H9 (cell line): ENCODE measurements around the gene COL27A1. TPM values are rescaled to one million over a fixed set of nuclear protein-coding genes. Genes with fewer than 3 reads are reported as not detected.

Experiments
- DNase-seq: peaks from one replicate; pipeline ENCODE4 v3.0.0-alpha.2; 2017
- H2AFZ ChIP-seq: one replicate; pipeline ENCODE4 v1.6.1; 2013; ENCODE audit warnings: mild to moderate bottlenecking, low read length, control low read depth, moderate library complexity
- H2AK5ac ChIP-seq: 2 replicates; pipeline ENCODE4 v1.6.1; 2013; ENCODE audit warnings: low read length, control low read depth, mixed read lengths; ENCODE audit not compliant: insufficient read length
- H2BK120ac ChIP-seq: one replicate; pipeline ENCODE4 v1.6.1; 2013; ENCODE audit warnings: low read depth, mild to moderate bottlenecking, low read length, control low read depth, inconsistent platforms; ENCODE audit not compliant: poor library complexity, severe bottlenecking
- H2BK12ac ChIP-seq: 2 replicates; pipeline ENCODE4 v1.6.1; 2013; ENCODE audit warnings: low read length, control low read depth, mixed read lengths, low read depth; ENCODE audit not compliant: insufficient read length
- H2BK15ac ChIP-seq: 2 replicates; pipeline ENCODE4 v1.6.1; 2013; ENCODE audit warnings: low read depth, low read length, control low read depth
- H2BK20ac ChIP-seq: one replicate; pipeline ENCODE4 v1.6.1; 2013; ENCODE audit warnings: low read depth, mild to moderate bottlenecking, low read length, control low read depth, inconsistent platforms; ENCODE audit not compliant: poor library complexity, severe bottlenecking
- H2BK5ac ChIP-seq: 2 replicates; pipeline ENCODE4 v1.6.1; 2013; ENCODE audit warnings: low read length, control low read depth, mixed read lengths; ENCODE audit not compliant: insufficient read length
- H3K14ac ChIP-seq: 2 replicates; pipeline ENCODE4 v1.6.1; 2013; ENCODE audit warnings: low read length, control low read depth; ENCODE audit not compliant: insufficient read depth
- H3K18ac ChIP-seq: 2 replicates; pipeline ENCODE4 v1.6.1; 2013; ENCODE audit warnings: low read depth, mild to moderate bottlenecking, mixed read lengths, low read length, control low read depth; ENCODE audit not compliant: insufficient read length
- H3K23ac ChIP-seq: 2 replicates; pipeline ENCODE4 v1.6.1; 2013; ENCODE audit warnings: low read length, control low read depth, mixed read lengths, low read depth; ENCODE audit not compliant: insufficient read length
- H3K23me2 ChIP-seq: 2 replicates; pipeline ENCODE4 v1.6.1; 2013; ENCODE audit warnings: low read depth, mild to moderate bottlenecking, mixed read lengths, low read length, control low read depth; ENCODE audit not compliant: insufficient read length, poor library complexity, severe bottlenecking
- H3K27ac ChIP-seq: 2 replicates; pipeline ENCODE4 v1.5.1; 2013; ENCODE audit warnings: low read length, control low read depth, mixed read lengths, low read depth; ENCODE audit not compliant: insufficient read length
- H3K27me3 ChIP-seq: 2 replicates; pipeline ENCODE4 v1.6.1; 2013; ENCODE audit warnings: low read length, control low read depth, inconsistent platforms; ENCODE audit not compliant: insufficient read depth
- H3K4ac ChIP-seq: 2 replicates; pipeline ENCODE4 v1.6.1; 2013; ENCODE audit warnings: low read depth, mild to moderate bottlenecking, control low read depth, inconsistent platforms, low read length, moderate library complexity
- H3K4me1 ChIP-seq: 2 replicates; pipeline ENCODE4 v1.6.1; 2013; ENCODE audit warnings: low read length, control low read depth, inconsistent platforms; ENCODE audit not compliant: insufficient read depth
- H3K4me2 ChIP-seq: 2 replicates; pipeline ENCODE4 v1.6.1; 2013; ENCODE audit warnings: low read length, control low read depth, mixed read lengths; ENCODE audit not compliant: insufficient read length, insufficient read depth
- H3K56ac ChIP-seq: 2 replicates; pipeline ENCODE4 v1.6.1; 2013; ENCODE audit warnings: low read depth, mild to moderate bottlenecking, mixed read lengths, low read length, control low read depth; ENCODE audit not compliant: insufficient read length
- H3K79me1 ChIP-seq: 2 replicates; pipeline ENCODE4 v1.6.1; 2013; ENCODE audit warnings: low read depth, mild to moderate bottlenecking, moderate library complexity, low read length, control low read depth, inconsistent platforms; ENCODE audit not compliant: insufficient read depth, poor library complexity, severe bottlenecking
- H3K79me2 ChIP-seq: 2 replicates; pipeline ENCODE4 v1.6.1; 2013; ENCODE audit warnings: low read length, control low read depth, inconsistent platforms; ENCODE audit not compliant: insufficient read depth
- H3K9ac ChIP-seq: 2 replicates; pipeline ENCODE4 v1.6.1; 2013; ENCODE audit warnings: low read length, control low read depth, mixed read lengths; ENCODE audit not compliant: insufficient read length; ENCODE audit errors: extremely low read depth
- H3K9me3 ChIP-seq: one replicate; pipeline ENCODE4 v1.6.1; 2013; ENCODE audit warnings: low read depth, low read length, inconsistent platforms; ENCODE audit not compliant: control insufficient read depth
- H3T11ph ChIP-seq: one replicate; pipeline ENCODE4 v1.6.1; 2013; ENCODE audit warnings: mild to moderate bottlenecking, low read length, control low read depth, inconsistent platforms
- H4K20me1 ChIP-seq: one replicate; pipeline ENCODE4 v1.6.1; 2013; ENCODE audit not compliant: control insufficient read depth, insufficient read length, insufficient read depth
- H4K5ac ChIP-seq: 2 replicates; pipeline ENCODE4 v1.6.1; 2013; ENCODE audit warnings: low read depth, mild to moderate bottlenecking, mixed read lengths, low read length, control low read depth; ENCODE audit not compliant: insufficient read length
- H4K8ac ChIP-seq: replicated peaks from 2 replicates; pipeline ENCODE4 v1.6.1; 2013; ENCODE audit warnings: low read length, control low read depth, mixed read lengths, low read depth; ENCODE audit not compliant: insufficient read length
- H4K91ac ChIP-seq: 2 replicates; pipeline ENCODE4 v1.6.1; 2013; ENCODE audit warnings: low read depth, mild to moderate bottlenecking, moderate library complexity, mixed read lengths, low read length, control low read depth; ENCODE audit not compliant: insufficient read length
- H3K27ac Mint-ChIP-seq, 3 experiments: 2 replicates in 2 of 3; 3 replicates in 1 of 3; pipeline ENCODE4 v1.8.0; 2020 to 2021; ENCODE audit warnings: mixed read lengths in 3 of 3, mild to moderate bottlenecking in 1 of 3, moderate library complexity in 1 of 3
- H3K27me3 Mint-ChIP-seq: 2 replicates; pipeline ENCODE4 v1.8.0; 2021; ENCODE audit warnings: low read depth, mild to moderate bottlenecking, moderate library complexity, mixed read lengths
- H3K36me3 Mint-ChIP-seq, 3 experiments: 2 replicates in 2 of 3; 3 replicates in 1 of 3; pipeline ENCODE4 v1.8.0; 2020 to 2021; ENCODE audit warnings: low read depth in 3 of 3, mixed read lengths in 3 of 3; ENCODE audit not compliant: insufficient read depth in 1 of 3
- H3K4me1 Mint-ChIP-seq, 2 experiments: 2 replicates each; pipeline ENCODE4 v1.8.0; 2020; ENCODE audit warnings: mixed read lengths in 2 of 2
- H3K4me3 Mint-ChIP-seq, 2 experiments: 2 replicates in 1 of 2; 3 replicates in 1 of 2; pipeline ENCODE4 v1.8.0; 2020 to 2021; ENCODE audit warnings: mild to moderate bottlenecking in 2 of 2, mixed read lengths in 2 of 2, moderate library complexity in 1 of 2
- H3K9me3 Mint-ChIP-seq, 2 experiments: 2 replicates in 1 of 2; 3 replicates in 1 of 2; pipeline ENCODE4 v1.8.0; 2020; ENCODE audit warnings: mild to moderate bottlenecking in 2 of 2, mixed read lengths in 2 of 2, moderate library complexity in 1 of 2
- CTCF ChIP-seq: fragments of 200-600 bp; sonication (generic); conservative IDR thresholded peaks from 3 replicates; pipeline ENCODE4 v1.8.0; 2021; ENCODE audit warnings: antibody characterized with exemption, mild to moderate bottlenecking
- WGBS: extraction: QIAGEN DNeasy Blood & Tissue Kit; methylation state at CpG from one replicate; pipeline ENCODE4 v1.1.7; 2013; ENCODE audit warnings: missing lambda C conversion rate, low lambda C conversion rate, mixed read lengths; ENCODE audit not compliant: insufficient read length; ENCODE audit errors: extremely low coverage; 5-methylcytosine and 5-hydroxymethylcytosine counted together
- total RNA-seq: library from RNA; stranded (reverse); gene quantifications from 2 replicates; pipeline ENCODE4 v1.2.1, GENCODE V29; 2021

COL27A1 gene
- total RNA-seq, 1 experiment from 2014 or later, result 17.9 TPM

GRCh38 chr9:114213566-114213965 lies 58.2 kb downstream of the COL27A1 start:
- no peak overlapping the region for H3K4me3 Mint-ChIP-seq
- Histone ChIP-seq H3T11ph (no peak overlapping the region), H4K8ac (no peak overlapping the region), H2BK120ac (no peak overlapping the region), H4K20me1 (no peaks in the 10 kb centered on the region), H3K23me2 (no peaks in the 10 kb centered on the region), H2AFZ (no peak overlapping the region), H4K91ac (no peak overlapping the region), H2BK5ac (no peak overlapping the region), H3K23ac (no peak overlapping the region), H3K18ac (no peak overlapping the region), H3K9me3 (no peaks in the 10 kb centered on the region), H3K27me3 (no peaks in the 10 kb centered on the region), H3K4me2 (no peak overlapping the region), H2AK5ac (no peak overlapping the region), H3K14ac (no peak overlapping the region), H3K9ac (no peak overlapping the region), H3K56ac (no peak overlapping the region), H3K79me1 (no peaks in the 10 kb centered on the region), H4K5ac (no peak overlapping the region), H2BK12ac (no peak overlapping the region), H3K27ac (no peak overlapping the region), H2BK15ac (no peak overlapping the region), H3K4ac (no peak overlapping the region), H3K79me2 (no peaks in the 10 kb centered on the region), H2BK20ac (no peak overlapping the region), H3K4me1 (no peaks in the 10 kb centered on the region)
- no peak for TF ChIP-seq CTCF
- no peaks in the 10 kb centered on the region for H3K9me3 Mint-ChIP-seq
- peaks cover 0 to 5% of the 10 kb centered on the region in 2 experiments; a peak in 2 of 4 replicates for H3K4me1 Mint-ChIP-seq
- no peaks in the 10 kb centered on the region for H3K27me3 Mint-ChIP-seq
- H3K36me3 Mint-ChIP-seq, result peaks cover 0 to 15% (median 0%) of the 10 kb centered on the region in 3 experiments; a peak in 3 of 7 replicates
- DNase-seq, result no peak
- no CpG with 5 or more reads among the region's 6 CpGs for WGBS
- no peak overlapping the region for H3K27ac Mint-ChIP-seq
